Esophagus muscularis mucosa (tissue), 4 donors: ENCODE results near the gene XRCC1. TPM values are rescaled to one million over a fixed set of nuclear protein-coding genes. Genes with fewer than 3 reads are reported as not detected.
A peak's percentile ranks its signal among the peaks of the same experiment; 100 is the strongest.

Experiments used
- DNase-seq: peaks from one replicate; pipeline ENCODE4 v3.0.0-alpha.2; 2017; ENCODE audit errors: extremely low spot score
- H3K27ac ChIP-seq, 4 donors: fragments of 200-600 bp; sonication (generic); replicated peaks in 1 of 4; 1 replicate in 3 of 4; 2 replicates in 1 of 4; pipeline ENCODE4 v1.5.1; 2016 to 2019; ENCODE audit warnings: mild to moderate bottlenecking in 1 of 4
- H3K27me3 ChIP-seq, 4 donors: fragments of 200-600 bp; sonication (generic); one replicate each; pipeline versions ENCODE4 v1.5.1 to v1.6.0; 2016 to 2019
- H3K36me3 ChIP-seq, 4 donors: fragments of 200-600 bp; sonication (generic); one replicate each; pipeline ENCODE4 v1.5.1; 2016 to 2019
- H3K4me1 ChIP-seq, 4 donors: fragments of 200-600 bp; sonication (generic); one replicate each; pipeline ENCODE4 v1.5.1; 2016 to 2019
- H3K4me3 ChIP-seq, 4 donors: fragments of 200-600 bp; sonication (generic); 1 replicate in 2 of 4; 2 replicates in 2 of 4; pipeline ENCODE4 v1.5.1; 2016 to 2019; ENCODE audit warnings: mild to moderate bottlenecking in 4 of 4, moderate library complexity in 1 of 4
- H3K9me3 ChIP-seq, 4 donors: fragments of 200-600 bp; sonication (generic); 1 replicate in 3 of 4; 2 replicates in 1 of 4; pipeline ENCODE4 v1.5.1; 2016 to 2019
- CTCF ChIP-seq, 3 experiments: fragments of 200-600 bp in 2 of 3; fragments of 450-650 bp in 1 of 3; sonication (generic) in 2 of 3; IDR thresholded peaks; one replicate each; pipeline ENCODE4 v1.5.1; 2017 to 2019; ENCODE audit warnings: antibody characterized with exemption in 3 of 3, mild to moderate bottlenecking in 2 of 3, moderate library complexity in 1 of 3
- EP300 ChIP-seq: sonication (generic); formaldehyde crosslinking; IDR thresholded peaks from one replicate; pipeline ENCODE4 v1.6.1; 2017; ENCODE audit warnings: antibody characterized with exemption
- POLR2A ChIP-seq: fragments of 450-650 bp; IDR thresholded peaks from one replicate; pipeline ENCODE4 v1.6.1; 2017; ENCODE audit warnings: antibody characterized with exemption, moderate library complexity, mild to moderate bottlenecking, low read depth
- POLR2AphosphoS5 ChIP-seq, 2 donors: sonication (generic); formaldehyde crosslinking; IDR thresholded peaks; one replicate each; pipeline ENCODE4 v1.6.1; 2017; ENCODE audit warnings: antibody characterized with exemption in 2 of 2
- WGBS: methylation state at CpG from one replicate; pipeline ENCODE4 v1.1.5; 2018; 5-methylcytosine and 5-hydroxymethylcytosine counted together
- intact Hi-C: fragments of 100-400 bp; cut with DNase I; formaldehyde crosslinking; loops from one replicate; pipeline ENCODE4 v1.15.1; 2023
- total RNA-seq, 4 donors: library from RNA; depleted of rRNA; stranded (reverse); fragments of >200 nt; gene quantifications; one replicate each; pipeline versions ENCODE4 v1.1.0 to v1.2.1, GENCODE V29; 2016

XRCC1 gene
- total RNA-seq, 4 donors from 2014 or later: 21.2 to 27.2 (median 24.4) TPM

GRCh38 chr19:43622070-43622469 lies 46.7 kb upstream of the XRCC1 start:
- no peak overlapping the region for H3K4me3 ChIP-seq
- peaks cover 0 to 30% (median 11%) of the 10 kb centered on the region in 4 donors for H3K36me3 ChIP-seq
- no peak overlapping the region for H3K27ac ChIP-seq
- DNase-seq: no peak
- intact Hi-C loops: no loop called here
- H3K27me3 ChIP-seq: no peaks in the 10 kb centered on the region
- no peak for TF ChIP-seq POLR2A
- TF ChIP-seq EP300: no peak
- TF ChIP-seq POLR2AphosphoS5 (IDR thresholded peaks at IDR 0.05): no peak
- TF ChIP-seq CTCF (IDR thresholded peaks at IDR 0.05): no peak
- peaks cover 12 to 25% (median 19%) of the 10 kb centered on the region in 4 donors for H3K4me1 ChIP-seq
- H3K9me3 ChIP-seq: no peaks in the 10 kb centered on the region
- WGBS: 77% methylated on average over 4 of the region's 4 CpGs

- DNase-seq: peak; percentile 93
- peak overlapping the region; percentile 91 to 98 (median 94) for H3K27ac ChIP-seq
- no peaks in the 10 kb centered on the region for H3K9me3 ChIP-seq
- no peaks in the 10 kb centered on the region for H3K27me3 ChIP-seq
- H3K4me3 ChIP-seq: peak overlapping the region; percentile 70 to 87 (median 82)
- WGBS: 43% methylated on average over 20 of the region's 23 CpGs
- peaks cover 0 to 14% (median 3%) of the 10 kb centered on the region in 4 donors for H3K36me3 ChIP-seq
- TF ChIP-seq EP300: no peak
- TF ChIP-seq POLR2AphosphoS5 (IDR thresholded peaks at IDR 0.05): no peak
- TF ChIP-seq POLR2A: no peak
- no peak for TF ChIP-seq CTCF (IDR thresholded peaks at IDR 0.05)
- H3K4me1 ChIP-seq: peaks cover 12 to 28% (median 19%) of the 10 kb centered on the region in 4 donors
- intact Hi-C loops: no loop called here
Measured at GRCh38 chr19:43620061-43621001, 45.0 kb upstream of the XRCC1 start.

GRCh38 chr19:43619262-43620060 lies 44.1 kb upstream of the XRCC1 start, which contains the start of gene ZNF428:
TSS of gene ZNF428 (minus strand) at chr19:43619629. CDS start at chr19:43614304, 5,325 bp downstream.
- Histone ChIP-seq H3K27me3 (no peaks in the 10 kb centered on the region), H3K4me3 (peak within 1 kb of the TSS; percentile 70 to 87 (median 82)), H3K27ac (peak within 1 kb of the TSS; percentile 91 to 98 (median 94)), H3K36me3 (peaks cover 0 to 7% (median 2%) of the 10 kb centered on the region in 4 donors), H3K4me1 (peaks cover 12 to 36% (median 22%) of the 10 kb centered on the region in 4 donors), H3K9me3 (no peaks in the 10 kb centered on the region)
- WGBS: 0% methylated on average over 26 of the region's 81 CpGs
- TF ChIP-seq CTCF (IDR thresholded peaks at IDR 0.05): no peak
- peak; percentile 81 to 90 for TF ChIP-seq POLR2AphosphoS5 (IDR thresholded peaks at IDR 0.05)
- peak; percentile 41 for TF ChIP-seq POLR2A
- peak; percentile 94 for DNase-seq
- intact Hi-C loops: loop anchor here (5.0 kb wide), 1 partner anchor 48 kb away; no protein-coding TSS in a partner anchor

- H3K4me1 ChIP-seq: peaks cover 12 to 36% (median 22%) of the 10 kb centered on the region in 4 donors
- H3K36me3 ChIP-seq: peaks cover 0 to 6% (median 5%) of the 10 kb centered on the region in 4 donors
- DNase-seq: no peak
- H3K4me3 ChIP-seq: peak overlapping the region; percentile 70 to 87 (median 82)
- H3K27me3 ChIP-seq: no peaks in the 10 kb centered on the region
- TF ChIP-seq POLR2A: no peak
- intact Hi-C loops: loop anchor here (5.0 kb wide), 1 partner anchor 48 kb away; no protein-coding TSS in a partner anchor
- WGBS: 0% methylated on average over 9 of the region's 14 CpGs
- H3K27ac ChIP-seq: peak overlapping the region; percentile 91 to 98 (median 94)
- no peaks in the 10 kb centered on the region for H3K9me3 ChIP-seq
Measured at GRCh38 chr19:43618921-43619261, 43.6 kb upstream of the XRCC1 start.

- no peak for DNase-seq
- TF ChIP-seq POLR2AphosphoS5 (IDR thresholded peaks at IDR 0.05): no peak
- Histone ChIP-seq H3K36me3 (peaks cover 13 to 25% (median 24%) of the 10 kb centered on the region in 4 donors), H3K4me3 (no peak overlapping the region), H3K27me3 (no peaks in the 10 kb centered on the region), H3K9me3 (no peaks in the 10 kb centered on the region), H3K4me1 (peaks cover 12 to 44% (median 22%) of the 10 kb centered on the region in 4 donors), H3K27ac (no peak overlapping the region)
- 84% methylated on average over 6 of the region's 6 CpGs for WGBS
- intact Hi-C loops: loop anchor here (5.0 kb wide), 1 partner anchor 50 kb away; no protein-coding TSS in a partner anchor
Measured at GRCh38 chr19:43616954-43617353, 41.6 kb upstream of the XRCC1 start.
